GM12864 (cell line): Measurements from ENCODE around the gene OBP2A.

ENCODE experiments used
- DNase-seq: peaks from one replicate; pipeline ENCODE4 v3.0.0-alpha.2; 2011; ENCODE audit warnings: low read depth
- H3K4me3 ChIP-seq: 2 replicates; pipeline ENCODE4 v1.5.1; 2011; ENCODE audit warnings: mild to moderate bottlenecking, low read depth, low read length, control low read depth
- TF ChIP-seq, protein P1 (sequence below): IDR thresholded peaks from 2 replicates; pipeline ENCODE4 v1.5.1; 2011; ENCODE audit warnings: low read depth, mild to moderate bottlenecking, moderate library complexity, low read length, control low read depth, inconsistent platforms; ENCODE audit errors: missing control alignments

OBP2A gene

DNA sequence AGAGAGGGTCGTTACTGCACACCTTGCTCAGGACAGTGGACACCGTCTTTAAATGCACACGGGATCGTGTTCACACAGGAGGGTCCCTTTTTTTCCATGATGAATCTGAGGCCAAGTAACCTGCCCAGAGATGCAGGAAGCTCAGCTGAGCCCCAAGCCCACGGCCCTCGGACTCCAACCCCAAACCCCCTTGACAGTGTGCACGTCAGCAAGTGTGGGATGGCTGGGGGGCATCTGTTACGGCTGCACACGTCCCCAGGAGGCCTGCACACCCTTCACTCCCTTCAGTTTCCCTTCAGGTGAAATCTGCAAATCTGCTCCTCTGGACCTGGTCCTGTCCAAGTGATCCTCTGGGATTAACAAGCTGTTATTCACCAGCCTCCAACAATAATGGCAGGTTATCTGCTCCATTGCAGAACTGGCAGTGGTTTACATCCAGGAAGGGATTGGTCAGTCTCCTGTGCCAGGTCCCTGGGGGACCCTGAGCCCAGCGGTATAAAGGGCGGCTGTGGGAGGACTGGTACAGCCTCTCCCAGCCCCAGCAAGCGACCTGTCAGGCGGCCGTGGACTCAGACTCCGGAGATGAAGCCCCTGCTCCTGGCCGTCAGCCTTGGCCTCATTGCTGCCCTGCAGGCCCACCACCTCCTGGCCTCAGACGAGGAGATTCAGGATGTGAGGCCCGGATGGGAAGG, 24.9 kb upstream of the OBP2A start, which contains the start of gene LCN1:
LCN1 (plus strand) TSS at position 525 of the 692 bp plus-strand sequence; CDS start at position 583, 58 bp downstream.
- DNase-seq = no peak
- H3K4me3 ChIP-seq = no peak within 1 kb of the TSS
- TF ChIP-seq, protein P1, sequence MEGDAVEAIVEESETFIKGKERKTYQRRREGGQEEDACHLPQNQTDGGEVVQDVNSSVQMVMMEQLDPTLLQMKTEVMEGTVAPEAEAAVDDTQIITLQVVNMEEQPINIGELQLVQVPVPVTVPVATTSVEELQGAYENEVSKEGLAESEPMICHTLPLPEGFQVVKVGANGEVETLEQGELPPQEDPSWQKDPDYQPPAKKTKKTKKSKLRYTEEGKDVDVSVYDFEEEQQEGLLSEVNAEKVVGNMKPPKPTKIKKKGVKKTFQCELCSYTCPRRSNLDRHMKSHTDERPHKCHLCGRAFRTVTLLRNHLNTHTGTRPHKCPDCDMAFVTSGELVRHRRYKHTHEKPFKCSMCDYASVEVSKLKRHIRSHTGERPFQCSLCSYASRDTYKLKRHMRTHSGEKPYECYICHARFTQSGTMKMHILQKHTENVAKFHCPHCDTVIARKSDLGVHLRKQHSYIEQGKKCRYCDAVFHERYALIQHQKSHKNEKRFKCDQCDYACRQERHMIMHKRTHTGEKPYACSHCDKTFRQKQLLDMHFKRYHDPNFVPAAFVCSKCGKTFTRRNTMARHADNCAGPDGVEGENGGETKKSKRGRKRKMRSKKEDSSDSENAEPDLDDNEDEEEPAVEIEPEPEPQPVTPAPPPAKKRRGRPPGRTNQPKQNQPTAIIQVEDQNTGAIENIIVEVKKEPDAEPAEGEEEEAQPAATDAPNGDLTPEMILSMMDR = no peak

GRCh38 chr9:135521608-135522095, 24.3 kb upstream of the OBP2A start:
- no peak for DNase-seq
- TF ChIP-seq, protein P1 = no peak
- no peak overlapping the region for H3K4me3 ChIP-seq

DNA sequence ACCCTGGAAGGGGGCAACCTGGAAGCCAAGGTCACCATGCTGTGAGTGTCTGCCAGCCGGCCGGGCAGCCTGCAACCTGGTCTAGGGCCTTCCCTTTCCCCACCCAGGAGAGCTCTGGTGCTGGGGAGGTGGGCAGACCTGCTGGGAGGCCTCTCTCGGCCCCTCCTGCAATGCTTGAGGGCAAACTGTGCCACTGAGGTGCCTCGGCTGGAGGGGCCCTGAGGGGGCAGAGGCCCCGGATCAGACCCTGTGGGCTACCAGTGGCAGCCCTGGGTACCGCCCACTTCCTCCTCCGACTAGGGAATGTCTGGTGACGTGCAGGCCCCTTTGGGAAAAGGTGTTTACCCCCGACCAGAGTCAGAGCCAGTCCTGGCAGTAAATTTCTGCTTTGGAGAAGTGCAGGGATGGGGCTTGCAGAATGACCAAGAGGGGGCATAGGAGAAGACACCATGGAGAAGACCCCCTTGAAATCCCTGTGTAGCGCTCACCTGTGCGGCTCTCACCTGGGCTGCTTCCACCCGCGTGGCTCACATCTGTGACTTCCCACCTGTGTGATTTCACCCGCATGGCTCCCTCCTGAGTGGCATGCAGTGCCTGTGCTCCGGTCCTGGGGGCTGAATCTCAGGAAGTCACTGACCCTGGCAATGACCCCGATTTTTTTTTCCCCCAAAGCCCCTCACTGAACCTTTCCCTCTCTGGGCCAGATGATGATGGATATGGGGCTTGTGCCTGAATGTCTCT, 23.6 kb upstream of the OBP2A start:
- H3K4me3 ChIP-seq = no peak overlapping the region
- DNase-seq = no peak
- TF ChIP-seq, protein P1 = no peak

DNA sequence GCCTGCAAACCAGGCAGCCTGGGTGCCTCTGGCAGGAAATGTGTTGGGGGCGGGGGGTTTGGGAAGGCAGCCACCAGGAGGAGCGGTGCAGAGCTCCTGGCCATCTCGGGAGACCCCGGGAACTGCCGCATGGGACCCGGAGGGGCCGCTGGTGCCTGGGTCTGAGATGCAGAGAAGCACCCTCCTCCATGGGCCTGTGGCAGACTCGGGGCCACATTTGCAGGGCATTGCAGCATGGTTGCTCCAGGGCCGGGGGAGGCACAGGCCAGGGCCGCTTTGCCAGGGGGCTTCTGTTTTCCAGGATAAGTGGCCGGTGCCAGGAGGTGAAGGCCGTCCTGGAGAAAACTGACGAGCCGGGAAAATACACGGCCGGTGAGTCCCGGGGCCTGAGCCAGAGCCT, 23.0 kb upstream of the OBP2A start:
- no peak for DNase-seq
- TF ChIP-seq, protein P1 = no peak
- no peak overlapping the region for H3K4me3 ChIP-seq

DNA sequence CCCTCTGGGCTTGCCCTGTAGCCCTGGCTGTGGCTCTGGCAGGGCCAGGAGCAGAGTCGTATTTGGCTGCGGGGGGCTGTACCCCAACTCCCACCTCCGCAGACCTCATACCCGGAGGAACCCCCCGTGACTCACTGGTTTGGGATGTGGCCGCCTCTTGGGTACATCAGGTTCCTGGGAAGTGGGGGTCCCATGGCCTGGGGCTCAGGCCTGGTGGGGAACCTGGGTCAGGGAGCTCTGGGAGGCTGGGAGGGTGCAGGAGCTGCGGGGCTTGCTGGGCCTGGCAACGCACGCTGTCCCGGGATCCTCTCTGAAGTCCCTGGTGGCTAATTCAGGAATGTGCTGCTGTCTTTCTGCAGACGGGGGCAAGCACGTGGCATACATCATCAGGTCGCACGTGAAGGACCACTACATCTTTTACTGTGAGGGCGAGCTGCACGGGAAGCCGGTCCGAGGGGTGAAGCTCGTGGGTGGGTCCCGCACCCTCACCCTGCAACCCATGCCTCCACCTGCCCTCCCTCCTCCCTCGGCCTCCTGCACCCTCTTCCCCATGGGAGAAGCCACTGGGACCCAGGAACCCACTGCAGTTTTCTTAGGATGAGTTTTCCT, 22.3 kb upstream of the OBP2A start:
- TF ChIP-seq, protein P1 = no peak
- DNase-seq = no peak
- no peak overlapping the region for H3K4me3 ChIP-seq

GRCh38 chr9:135524130-135524861, 21.6 kb upstream of the OBP2A start:
- TF ChIP-seq, protein P1 = no peak
- H3K4me3 ChIP-seq = no peak overlapping the region
- DNase-seq = no peak
